GM19455 (cell line): Measurements from ENCODE around the gene DNMT3B.

Experiments
- ATAC-seq: cut with Tn5 transposase; IDR thresholded peaks from one replicate; pipeline ENCODE4 v1.9.1; 2021; ENCODE audit not compliant: unreplicated experiment

The DNMT3B gene

GRCh38 chr20:32820698-32821377 lies 58.7 kb downstream of the DNMT3B start:
- ATAC-seq = no peak

- no peak for ATAC-seq
Observed at GRCh38 chr20:32822225-32822624, 60.0 kb downstream of the DNMT3B start.

- no peak for ATAC-seq
Observed at GRCh38 chr20:32823078-32823477, 60.9 kb downstream of the DNMT3B start.

GRCh38 chr20:32823737-32824588 lies 61.8 kb downstream of the DNMT3B start:
- no peak for ATAC-seq

- no peak for ATAC-seq
Observed at GRCh38 chr20:32828029-32828680, 66.0 kb downstream of the DNMT3B start.

GRCh38 chr20:32829311-32830005 lies 67.3 kb downstream of the DNMT3B start:
- no peak for ATAC-seq

- ATAC-seq = no peak
Observed at GRCh38 chr20:32830437-32830836, 68.3 kb downstream of the DNMT3B start.

GRCh38 chr20:32831982-32832381 lies 69.8 kb downstream of the DNMT3B start:
- ATAC-seq = no peak

GRCh38 chr20:32832664-32833063 lies 70.5 kb downstream of the DNMT3B start:
- ATAC-seq = no peak

GRCh38 chr20:32834972-32835371 lies 72.8 kb downstream of the DNMT3B start:
- no peak for ATAC-seq

- no peak for ATAC-seq
Observed at GRCh38 chr20:32837157-32837556, 75.0 kb downstream of the DNMT3B start.

- ATAC-seq = no peak
Observed at GRCh38 chr20:32839227-32839981, 77.2 kb downstream of the DNMT3B start.

GRCh38 chr20:32839982-32840285 lies 77.7 kb downstream of the DNMT3B start:
- no peak for ATAC-seq

- no peak for ATAC-seq
Observed at GRCh38 chr20:32841174-32841573, 79.0 kb downstream of the DNMT3B start.

- ATAC-seq = no peak
Observed at GRCh38 chr20:32841632-32842031, 79.4 kb downstream of the DNMT3B start.

- ATAC-seq = no peak
Observed at GRCh38 chr20:32842688-32843524, 80.7 kb downstream of the DNMT3B start.

- ATAC-seq = no peak
Observed at GRCh38 chr20:32845786-32846185, 83.6 kb downstream of the DNMT3B start.

- ATAC-seq = no peak
Observed at GRCh38 chr20:32846852-32847251, 84.7 kb downstream of the DNMT3B start.

- ATAC-seq = no peak
Observed at GRCh38 chr20:32847964-32848363, 85.8 kb downstream of the DNMT3B start.

- no peak for ATAC-seq
Observed at GRCh38 chr20:32848846-32849245, 86.7 kb downstream of the DNMT3B start.
